ENCODE measurements around the gene NAPEPLD.

DNA sequence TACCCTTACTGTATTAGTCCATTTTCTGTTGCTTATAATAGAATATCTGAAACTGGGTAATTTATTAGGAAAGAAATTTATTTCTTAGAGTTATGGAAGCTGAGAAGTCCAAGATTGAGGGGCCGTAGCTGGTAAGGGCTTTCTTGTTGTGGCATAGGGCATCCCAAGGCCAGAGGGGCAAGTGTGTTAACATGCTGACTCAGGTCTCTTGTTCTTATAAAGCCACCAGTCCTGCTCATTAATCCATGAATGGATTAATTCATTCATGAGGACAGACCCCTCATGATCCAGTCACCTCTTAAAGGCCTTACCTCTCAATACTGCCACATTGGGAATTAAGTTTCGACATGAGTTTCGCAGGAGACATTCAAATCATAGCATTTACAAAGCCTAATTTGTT lies 71.6 kb downstream of the NAPEPLD start:
- TF ChIP-seq, protein P1, sequence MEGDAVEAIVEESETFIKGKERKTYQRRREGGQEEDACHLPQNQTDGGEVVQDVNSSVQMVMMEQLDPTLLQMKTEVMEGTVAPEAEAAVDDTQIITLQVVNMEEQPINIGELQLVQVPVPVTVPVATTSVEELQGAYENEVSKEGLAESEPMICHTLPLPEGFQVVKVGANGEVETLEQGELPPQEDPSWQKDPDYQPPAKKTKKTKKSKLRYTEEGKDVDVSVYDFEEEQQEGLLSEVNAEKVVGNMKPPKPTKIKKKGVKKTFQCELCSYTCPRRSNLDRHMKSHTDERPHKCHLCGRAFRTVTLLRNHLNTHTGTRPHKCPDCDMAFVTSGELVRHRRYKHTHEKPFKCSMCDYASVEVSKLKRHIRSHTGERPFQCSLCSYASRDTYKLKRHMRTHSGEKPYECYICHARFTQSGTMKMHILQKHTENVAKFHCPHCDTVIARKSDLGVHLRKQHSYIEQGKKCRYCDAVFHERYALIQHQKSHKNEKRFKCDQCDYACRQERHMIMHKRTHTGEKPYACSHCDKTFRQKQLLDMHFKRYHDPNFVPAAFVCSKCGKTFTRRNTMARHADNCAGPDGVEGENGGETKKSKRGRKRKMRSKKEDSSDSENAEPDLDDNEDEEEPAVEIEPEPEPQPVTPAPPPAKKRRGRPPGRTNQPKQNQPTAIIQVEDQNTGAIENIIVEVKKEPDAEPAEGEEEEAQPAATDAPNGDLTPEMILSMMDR (IDR thresholded peaks at IDR 0.05): no peak
- TF ChIP-seq POLR2A (IDR thresholded peaks at IDR 0.05; ENCODE audit: low read depth): no peak

Data from esophagus muscularis mucosa (tissue), 3 donors.